Fibroblast of peridontal ligament (primary cell): ENCODE data around the gene VAMP4.

Source experiments
- DNase-seq: peaks from one replicate; pipeline ENCODE4 v3.0.0-alpha.2; 2010; ENCODE audit errors: extremely low read depth

VAMP4 gene, protein sequence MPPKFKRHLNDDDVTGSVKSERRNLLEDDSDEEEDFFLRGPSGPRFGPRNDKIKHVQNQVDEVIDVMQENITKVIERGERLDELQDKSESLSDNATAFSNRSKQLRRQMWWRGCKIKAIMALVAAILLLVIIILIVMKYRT

DNA sequence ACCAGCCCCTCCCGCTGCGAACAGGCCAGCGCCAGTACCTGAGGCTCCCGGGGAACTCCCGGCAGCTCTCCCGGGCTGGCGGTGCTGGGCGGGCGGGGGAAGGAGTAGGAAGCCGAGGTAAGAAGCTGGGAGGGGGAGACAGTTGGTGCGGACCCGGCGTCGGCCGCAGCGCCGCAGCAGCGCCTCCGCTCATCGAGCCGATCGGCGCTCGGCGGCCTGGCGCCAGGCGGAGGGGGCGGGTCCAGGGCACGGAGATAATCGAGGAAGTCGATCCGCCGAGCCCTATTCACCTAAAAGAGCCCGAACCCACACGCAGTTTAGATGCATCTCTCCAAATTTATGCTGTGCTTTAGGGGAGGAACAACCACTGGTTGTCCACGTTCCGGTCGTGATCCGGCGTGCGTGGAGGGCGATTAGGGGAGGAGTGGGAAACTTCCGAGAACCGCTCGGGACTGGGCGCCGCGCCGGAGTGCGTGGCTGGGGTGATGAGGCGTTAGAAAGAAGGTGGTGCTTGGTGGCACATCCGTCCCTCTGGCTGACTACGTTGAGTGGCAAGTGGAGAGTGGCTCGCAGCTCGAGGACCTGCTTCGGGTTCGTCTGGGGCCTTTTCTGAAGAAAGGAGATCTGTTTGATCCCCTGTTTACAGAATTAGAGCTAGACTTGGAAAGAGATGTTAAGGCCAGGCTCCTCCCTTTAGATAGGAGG, at the start of gene VAMP4:
TSS of gene VAMP4 (minus strand) at position 194 of the 705 bp plus-strand sequence. CDS start 3,651 bp downstream, outside the sequence.
- DNase-seq: peak; percentile 75

DNA sequence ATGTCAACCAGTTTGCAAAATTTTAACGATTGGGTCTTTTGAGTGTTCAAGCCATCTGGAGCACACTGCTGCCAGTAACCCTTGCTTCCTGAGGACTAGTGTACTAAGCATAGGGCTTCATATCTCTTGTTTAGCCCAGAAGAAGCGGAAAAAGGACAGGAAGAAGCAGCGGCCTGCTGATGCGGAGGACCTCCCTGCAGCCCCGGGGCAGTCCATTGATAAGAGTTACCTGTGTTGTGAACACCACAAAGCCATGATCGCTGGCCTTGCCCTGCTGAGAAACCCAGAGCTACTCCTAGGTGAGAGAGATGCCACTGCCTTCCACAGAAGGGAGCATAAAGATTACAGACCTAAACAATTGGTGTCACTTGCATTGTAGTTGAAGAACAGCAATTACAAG, 48.5 kb upstream of the VAMP4 start:
- no peak for DNase-seq

DNA sequence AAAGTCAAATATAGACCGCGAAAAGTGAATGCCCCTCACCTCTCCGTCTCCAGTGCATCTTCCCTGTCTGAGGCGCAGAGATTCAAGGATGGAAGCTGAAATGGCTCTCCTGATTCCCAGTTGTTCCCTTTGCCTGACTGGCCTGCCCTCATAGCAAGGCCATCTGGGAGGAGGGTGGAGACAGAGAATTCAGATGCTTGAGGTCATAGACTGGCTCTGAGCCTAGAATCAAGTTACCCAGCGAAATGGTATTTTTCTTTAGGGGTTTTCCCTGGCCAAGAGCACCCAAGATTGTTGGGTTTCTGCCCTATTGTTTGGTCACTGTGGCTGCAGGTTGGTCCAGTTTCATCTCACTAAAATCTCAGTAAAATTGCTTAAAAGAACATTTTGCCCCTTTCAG, 46.8 kb upstream of the VAMP4 start:
- DNase-seq: peak; percentile 94

DNA sequence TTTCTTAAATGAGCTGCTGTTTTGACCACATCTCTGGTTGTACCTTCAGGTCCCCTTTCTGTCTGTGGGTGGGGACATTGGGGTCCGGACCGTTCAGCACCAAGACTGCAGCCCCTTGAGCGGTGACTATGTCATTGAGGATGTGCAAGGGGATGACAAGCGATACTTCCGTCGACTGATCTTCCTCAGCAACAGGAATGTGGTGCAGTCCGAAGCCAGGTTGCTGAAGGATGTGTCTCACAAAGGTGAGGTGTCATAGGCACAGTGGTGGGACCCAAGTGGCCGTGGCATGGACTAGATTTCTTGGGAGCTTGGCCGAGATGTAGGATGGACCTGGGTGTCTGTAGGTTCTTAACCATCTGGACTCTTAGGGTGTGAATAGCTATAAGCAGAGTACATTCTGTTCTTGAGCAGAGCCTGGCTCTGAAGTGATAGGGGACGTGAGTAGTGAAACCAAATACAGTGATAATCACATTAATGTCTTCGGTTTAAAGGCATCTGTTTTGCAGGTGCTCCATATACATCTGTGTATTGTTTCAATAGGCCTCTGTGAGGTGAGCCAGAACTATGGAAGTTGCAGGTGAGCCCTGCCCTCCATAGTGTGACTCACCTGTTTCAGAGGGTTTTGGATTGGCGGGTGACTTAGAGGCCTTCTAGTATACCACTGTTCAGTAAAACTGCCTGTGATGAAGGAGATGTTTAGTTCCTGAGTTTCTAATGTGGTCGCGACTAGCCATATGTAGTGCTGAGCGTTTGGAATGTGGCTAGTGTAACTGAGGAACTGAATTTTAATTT, 46.0 kb upstream of the VAMP4 start:
- DNase-seq: no peak

DNA sequence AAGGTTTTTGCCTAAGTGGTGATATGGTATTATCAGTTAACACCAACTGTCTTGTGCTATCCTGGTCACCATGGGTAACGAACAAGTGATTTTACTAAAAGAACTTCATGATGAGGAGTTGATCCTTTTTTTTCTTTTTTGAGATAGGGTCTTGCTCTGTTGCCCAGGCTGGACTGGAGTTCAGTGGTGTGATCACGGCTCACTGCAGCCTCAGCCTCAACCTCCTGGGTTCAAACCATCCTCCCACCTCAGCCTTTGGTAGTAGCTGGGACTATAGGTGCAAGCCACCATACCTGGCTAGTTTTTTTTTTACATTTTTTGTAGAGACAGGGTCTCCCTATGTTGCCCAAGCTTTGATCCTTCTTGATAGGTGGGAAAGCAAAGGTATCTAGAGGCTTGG, 44.7 kb upstream of the VAMP4 start:
- DNase-seq: no peak

DNA sequence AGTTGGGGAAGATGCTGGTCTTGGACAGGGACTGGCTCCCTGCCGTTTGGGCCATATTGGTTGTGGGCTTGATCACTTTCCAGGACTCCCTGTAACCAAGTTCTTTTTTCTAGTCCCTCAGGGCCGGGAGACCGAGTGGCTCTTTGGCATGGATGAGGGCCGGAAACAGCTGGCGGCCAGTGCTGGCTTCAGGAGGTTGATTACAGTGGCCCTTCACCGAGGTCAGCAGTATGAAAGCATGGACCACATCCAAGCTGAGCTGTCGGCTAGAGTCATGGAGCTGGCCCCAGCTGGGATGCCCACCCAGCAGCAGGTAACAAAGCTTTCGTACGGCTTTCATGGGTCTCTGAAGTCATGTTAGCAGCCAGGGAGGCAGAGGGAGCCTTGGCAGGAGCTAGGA, 43.9 kb upstream of the VAMP4 start:
- no peak for DNase-seq

DNA sequence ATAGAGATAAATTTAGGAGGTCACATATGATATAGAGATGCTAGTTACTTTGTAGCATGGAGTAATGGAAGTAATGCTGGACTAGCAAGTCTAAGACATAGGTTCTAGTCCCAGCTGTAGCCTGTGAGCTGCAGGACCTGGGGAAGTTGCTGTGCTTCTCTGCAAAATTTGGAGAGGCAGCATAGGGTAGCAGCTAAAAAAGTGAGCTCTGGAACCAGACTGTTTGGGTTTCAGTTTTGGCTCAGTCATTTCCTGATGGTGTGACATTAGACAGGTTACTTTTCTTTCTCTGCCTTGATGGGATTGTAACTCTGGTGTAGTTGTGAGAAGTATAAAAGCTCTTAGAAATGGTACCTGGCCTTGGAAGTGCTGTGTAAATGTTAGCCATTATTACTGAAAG, 42.9 kb upstream of the VAMP4 start:
- DNase-seq: no peak

DNA sequence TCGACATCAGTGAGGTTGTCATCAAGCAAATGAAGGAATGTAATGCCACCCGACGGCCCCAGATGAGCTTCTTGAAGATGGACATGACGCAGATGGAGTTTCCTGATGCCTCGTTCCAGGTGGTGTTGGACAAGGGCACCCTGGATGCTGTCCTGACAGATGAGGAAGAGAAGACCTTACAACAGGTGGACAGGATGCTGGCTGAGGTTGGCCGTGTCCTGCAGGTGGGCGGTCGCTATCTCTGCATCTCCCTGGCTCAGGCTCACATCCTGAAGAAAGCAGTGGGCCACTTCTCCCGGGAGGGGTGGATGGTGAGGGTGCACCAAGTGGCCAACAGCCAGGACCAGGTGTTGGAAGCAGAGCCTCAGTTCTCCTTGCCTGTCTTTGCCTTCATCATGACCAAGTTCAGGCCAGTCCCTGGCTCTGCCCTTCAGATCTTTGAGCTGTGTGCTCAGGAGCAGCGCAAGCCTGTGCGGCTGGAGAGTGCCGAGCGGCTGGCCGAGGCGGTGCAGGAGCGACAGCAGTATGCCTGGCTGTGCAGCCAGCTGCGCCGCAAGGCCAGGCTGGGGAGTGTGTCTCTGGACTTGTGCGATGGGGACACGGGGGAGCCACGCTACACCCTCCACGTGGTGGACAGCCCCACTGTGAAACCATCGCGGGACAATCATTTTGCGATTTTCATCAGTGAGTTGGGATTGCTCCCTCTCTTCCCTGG, 42.1 kb upstream of the VAMP4 start:
- no peak for DNase-seq

DNA sequence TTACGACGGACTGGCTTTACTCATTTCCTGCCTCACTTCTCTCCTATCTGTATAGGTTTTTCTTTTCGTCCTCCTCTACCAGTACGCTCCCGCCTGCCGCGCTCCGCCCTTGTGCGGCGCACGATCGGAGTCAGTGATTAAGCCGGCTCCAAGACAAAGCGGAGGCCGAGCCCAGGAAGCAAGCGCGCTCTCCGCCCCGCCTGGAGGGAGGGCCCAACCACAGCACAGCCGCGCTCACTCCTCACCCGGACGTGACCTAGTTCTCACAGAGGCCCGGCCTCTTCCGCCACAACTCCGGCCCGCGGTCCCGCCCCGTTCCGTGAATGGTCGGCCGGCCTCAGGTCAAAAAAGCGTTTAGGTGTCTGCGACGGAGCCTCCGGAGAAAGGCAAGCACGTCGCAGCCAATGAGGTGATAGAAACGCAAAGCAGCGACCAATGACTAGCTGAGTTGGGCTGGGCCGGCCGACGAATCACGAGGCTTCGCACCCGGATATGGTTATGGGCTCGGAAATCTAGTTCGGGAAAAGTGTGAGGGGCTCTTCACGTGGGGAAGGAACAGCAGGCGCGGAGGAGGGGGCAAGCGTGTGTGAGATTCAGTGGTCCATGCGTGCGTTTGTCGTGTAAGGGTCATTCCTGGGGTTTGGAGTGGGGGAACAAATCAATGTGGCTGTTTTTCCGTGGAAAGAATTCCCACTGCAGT, 39.5 kb upstream of the VAMP4 start, which contains the start of gene METTL13:
TSS of gene METTL13 (plus strand) at position 485 of the 700 bp plus-strand sequence. CDS start 308 bp downstream, outside the sequence.
- peak; percentile 98 for DNase-seq

DNA sequence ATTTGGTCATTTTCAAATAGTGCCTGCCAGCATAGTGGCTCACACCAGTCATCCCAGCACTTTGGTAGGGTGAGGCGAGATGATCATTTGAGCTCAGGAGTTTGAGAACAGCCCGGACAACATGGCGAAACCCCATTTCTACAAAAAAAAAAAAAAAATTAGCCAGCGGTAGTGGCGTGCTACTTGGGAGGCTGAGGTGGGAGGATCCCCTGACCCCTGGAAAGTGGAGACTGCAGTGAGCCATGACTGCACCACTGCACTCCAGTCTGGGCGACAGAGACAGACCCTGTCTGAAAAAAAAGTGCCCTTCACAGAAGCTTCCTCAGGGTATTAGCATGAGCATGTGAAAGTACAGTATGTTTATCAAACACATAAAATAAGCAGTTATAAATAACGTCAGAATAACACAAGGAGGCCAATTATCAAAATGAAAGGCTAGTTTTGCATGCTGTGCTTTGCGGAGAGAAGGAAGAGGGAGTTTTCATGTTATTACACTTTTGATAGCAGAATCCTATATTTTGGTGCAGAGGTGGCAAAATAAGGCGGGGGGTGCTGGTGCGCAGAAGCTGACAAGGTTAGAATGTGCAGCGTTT, 38.8 kb upstream of the VAMP4 start:
- no peak for DNase-seq

DNA sequence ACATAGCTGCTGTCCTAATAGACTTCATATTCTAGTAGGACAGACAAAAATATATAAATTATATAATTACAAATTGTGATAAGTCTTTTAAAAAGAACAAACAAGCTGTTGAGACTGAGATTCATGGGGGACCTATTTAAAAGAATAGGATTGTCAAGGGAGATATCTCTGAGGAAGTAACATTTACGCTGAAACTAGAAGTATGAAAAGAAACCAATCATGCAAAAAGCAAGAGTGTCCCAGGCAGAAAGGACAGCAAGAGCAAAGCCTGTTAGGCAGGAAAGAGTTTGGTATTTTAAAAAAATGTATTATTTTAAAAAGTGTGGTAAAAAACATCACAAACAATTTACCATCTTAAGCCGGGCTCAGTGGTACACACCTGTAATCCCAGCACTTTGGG, 30.4 kb upstream of the VAMP4 start:
- no peak for DNase-seq

DNA sequence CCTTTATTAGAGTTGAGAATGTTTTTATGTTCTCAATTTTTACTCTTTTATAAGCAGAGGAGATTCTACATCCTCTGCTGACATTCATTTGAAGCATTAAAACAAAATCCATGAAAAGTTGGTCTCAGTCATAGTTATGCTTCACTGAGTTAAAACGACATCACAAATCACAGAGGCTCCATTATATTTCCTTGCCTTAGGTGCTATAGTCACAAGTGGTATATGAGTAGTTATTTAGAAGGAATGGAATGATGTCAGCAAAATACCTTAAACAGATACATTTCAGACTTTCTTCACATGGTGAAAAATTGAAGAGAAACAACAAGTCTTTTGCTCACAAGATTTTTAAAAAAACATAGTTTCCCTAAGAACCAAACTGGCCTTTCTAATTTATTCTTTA, 27.9 kb upstream of the VAMP4 start:
- no peak for DNase-seq

DNA sequence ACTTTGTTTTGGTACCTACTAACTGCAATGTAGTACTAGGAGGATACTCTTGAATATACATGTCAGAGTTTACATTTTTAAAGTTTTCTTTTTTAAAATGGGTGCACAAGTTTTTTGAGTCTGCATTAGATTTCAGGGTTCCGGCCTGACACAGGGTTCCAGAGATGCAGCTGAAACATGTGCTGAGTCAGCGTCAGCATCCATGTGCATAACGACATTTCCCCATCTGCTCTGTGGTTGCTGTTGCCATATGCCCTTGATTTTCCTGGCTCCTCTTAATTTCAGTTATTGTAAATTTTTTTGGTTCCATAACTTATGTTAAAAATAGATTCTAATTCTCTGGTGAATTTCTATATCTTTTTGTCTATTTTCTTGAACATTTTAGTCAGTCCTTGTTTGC, 27.3 kb upstream of the VAMP4 start:
- peak; percentile 24 for DNase-seq

DNA sequence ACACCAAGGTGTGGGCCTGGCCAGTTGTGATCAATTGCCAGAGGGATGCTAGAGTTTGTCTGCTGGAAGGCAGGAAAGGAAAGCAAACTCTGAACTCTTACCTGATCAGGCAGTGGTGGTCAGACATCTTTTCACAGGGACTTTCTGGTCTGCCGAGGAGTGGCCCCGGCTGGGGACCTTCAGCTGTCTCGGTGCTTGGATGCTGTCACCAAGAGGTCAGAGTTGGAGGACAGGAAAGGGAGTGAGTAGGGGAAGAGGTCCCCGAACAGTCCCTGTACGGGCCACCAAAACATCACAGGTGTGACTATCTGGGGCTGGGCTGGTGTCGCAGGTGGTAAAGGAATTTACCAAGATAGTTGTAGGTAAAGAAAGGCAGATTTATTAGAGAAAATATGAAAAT, 21.9 kb upstream of the VAMP4 start:
- DNase-seq: no peak

DNA sequence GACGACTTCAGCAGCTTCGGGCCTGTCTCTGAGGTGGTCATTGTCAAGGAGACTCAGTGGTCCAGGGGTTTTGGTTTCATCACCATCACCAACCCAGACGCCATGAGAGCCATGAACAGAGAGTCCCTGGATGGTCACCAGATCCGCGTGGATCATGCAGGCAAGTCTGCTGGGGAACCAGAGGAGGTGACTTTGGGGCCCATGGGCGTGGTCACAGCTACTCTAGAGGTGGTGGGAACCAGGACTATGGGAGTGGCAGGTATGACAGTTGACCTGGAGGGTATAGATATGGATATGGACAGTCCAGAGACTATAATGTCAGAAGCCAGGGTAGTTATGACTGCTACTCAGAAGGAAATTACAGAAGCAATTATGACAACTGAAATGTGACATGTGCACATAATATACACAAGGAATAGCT, 20.3 kb upstream of the VAMP4 start:
- DNase-seq: no peak

DNA sequence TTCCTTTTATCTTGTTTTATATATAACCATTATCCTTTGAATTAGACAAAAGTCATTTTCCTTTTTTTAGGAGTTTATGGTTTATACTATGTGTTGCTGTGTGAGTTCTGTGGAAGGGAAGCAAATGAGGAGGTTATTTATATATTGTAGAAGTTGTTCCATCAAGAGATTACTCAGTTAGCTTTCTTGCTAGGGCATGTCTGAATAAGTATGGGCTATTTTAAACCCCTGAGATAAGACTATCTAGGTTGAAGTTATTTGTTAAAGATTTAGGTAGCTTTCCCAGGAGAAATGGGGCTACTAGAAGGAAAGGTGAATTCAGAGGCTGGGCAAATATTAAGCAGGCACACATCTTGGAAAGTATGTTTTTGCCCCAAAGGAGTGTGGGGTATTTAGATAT, 16.1 kb upstream of the VAMP4 start:
- DNase-seq: no peak

DNA sequence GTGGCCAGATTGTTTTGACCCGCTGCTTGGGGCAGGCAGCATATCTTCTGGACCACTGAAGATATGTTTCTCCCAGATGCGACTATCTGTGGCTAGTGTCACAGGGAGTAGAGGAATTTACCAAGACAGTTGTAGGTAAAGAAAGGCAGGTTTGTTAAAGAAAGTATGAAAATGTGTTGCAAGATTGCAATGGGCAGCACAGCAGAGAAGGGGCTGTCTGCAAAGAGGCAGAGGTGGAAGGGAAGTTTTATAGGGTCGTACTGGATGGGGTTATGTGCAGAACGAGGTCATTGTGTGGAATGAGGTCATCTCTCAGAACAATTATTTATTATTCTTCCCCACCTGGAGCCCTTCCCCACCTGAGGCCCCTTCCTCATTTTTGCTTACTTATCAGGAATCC, 15.0 kb upstream of the VAMP4 start:
- DNase-seq: no peak

DNA sequence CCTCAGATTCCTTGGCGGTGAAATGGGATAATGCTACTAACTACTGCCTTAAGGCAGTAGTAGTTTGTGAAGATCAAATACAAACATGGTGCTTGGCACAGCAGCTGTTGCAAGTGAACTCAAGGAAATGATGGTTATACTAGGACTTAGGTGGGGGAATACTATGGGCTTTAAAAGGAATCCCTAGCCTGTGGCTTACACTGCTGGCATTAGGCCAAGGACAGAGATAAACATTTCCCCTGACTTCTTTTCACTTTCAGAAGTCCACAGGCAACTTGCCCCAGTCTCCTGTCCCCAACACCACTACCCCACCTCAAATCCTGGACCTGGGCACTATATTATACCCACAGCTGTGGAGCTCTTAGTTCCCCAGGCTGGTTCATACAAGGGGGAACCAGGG, 13.1 kb upstream of the VAMP4 start:
- DNase-seq: no peak

DNA sequence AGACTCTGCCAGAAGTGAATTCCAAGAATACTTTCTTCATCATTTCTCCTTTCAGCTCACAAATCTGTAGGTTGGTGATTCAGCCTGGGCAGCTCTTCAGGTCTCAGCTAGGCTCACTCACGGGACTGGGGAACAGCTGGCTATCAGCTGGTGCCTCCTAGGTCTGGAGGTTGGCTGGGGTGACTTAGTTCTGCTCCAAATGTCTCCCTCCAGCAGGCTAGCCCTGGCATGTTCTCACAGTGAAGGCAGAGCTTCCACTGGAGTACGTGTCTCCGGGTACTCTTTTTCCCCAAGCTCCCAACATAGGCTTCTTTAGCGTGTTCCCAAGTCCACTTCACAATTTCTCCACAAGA, 12.5 kb upstream of the VAMP4 start:
- peak; percentile 69 for DNase-seq

DNA sequence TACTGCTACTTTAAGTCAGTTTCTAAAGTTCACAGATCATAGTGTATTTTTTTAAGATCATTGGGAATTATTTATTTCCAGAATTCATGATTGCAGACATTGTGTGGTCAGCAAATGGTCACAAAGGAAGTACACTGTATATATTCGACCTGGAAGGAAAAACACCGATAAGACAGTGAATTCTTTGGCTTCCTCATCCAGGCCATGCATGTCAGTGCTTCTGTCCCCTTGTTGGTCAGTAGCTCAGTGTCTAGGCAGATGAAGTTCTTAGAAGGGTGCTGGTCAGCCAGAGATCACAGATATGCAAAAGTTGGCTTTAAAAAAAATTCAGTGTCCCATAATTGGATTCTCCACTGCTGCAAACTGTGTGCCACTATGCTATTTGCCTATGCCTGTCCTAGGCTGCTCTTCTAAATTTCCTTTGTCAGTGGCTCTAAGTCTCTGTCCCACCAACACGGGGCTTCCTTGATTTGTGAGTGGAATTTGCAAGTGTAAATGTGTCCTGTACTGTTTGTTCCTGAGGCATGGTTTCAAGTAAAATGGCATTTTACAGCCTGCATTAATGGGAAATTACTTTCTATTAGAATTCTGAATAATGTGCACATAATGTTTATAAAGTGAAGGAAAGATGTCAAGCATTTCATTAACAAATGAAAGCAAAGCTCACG, 12.0 kb upstream of the VAMP4 start:
- peak; percentile 8 for DNase-seq

DNA sequence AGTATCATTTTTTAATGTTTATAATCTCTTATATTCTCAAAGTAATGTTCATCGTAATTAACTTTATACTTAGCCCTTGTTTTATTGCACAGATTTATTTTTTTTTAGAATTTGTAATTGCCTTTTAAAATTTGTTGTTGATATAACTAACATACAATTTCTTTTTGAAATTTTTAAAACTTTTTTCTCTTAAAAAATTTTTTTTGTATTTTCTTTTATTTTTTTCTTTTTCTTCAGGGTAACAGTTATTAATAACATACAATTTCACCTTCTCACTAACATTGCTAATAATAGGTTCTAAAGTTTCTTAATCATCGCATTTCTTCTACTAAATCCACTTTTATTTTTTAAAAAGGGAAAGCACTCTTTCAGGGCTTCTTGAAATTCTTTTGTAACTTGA, 11.3 kb upstream of the VAMP4 start:
- no peak for DNase-seq
